Measurements from ENCODE around the gene GRIK2.

DNA sequence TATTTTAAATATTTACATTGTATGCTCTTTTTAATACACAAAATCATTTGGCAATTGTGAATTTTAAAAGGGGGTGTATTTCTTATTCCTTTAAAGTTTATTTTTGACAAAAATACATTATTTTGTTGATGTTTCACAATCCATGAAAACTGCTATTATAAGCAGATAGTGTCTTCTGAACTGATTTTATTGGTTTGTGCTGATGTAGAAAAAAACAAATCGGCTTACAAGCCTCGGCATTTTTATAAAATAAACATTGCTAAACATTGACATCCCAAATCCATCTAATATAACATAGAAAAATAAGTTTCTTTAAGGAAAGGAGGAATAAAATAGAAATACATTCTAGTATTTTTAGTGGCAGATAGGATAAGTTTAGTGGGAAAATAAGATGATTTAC, 634.7 kb downstream of the GRIK2 start:
- TF ChIP-seq, protein P1, sequence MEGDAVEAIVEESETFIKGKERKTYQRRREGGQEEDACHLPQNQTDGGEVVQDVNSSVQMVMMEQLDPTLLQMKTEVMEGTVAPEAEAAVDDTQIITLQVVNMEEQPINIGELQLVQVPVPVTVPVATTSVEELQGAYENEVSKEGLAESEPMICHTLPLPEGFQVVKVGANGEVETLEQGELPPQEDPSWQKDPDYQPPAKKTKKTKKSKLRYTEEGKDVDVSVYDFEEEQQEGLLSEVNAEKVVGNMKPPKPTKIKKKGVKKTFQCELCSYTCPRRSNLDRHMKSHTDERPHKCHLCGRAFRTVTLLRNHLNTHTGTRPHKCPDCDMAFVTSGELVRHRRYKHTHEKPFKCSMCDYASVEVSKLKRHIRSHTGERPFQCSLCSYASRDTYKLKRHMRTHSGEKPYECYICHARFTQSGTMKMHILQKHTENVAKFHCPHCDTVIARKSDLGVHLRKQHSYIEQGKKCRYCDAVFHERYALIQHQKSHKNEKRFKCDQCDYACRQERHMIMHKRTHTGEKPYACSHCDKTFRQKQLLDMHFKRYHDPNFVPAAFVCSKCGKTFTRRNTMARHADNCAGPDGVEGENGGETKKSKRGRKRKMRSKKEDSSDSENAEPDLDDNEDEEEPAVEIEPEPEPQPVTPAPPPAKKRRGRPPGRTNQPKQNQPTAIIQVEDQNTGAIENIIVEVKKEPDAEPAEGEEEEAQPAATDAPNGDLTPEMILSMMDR (conservative IDR thresholded peaks at IDR 0.05), result no peak
- TF ChIP-seq EZH2 (IDR thresholded peaks at IDR 0.05; ENCODE audit: low read depth), result no peak

All from PC-9 (cell line).